DOHH2 (cell line): ENCODE results near the gene RARB.

ENCODE experiments used
- H3F3A ChIP-seq: fragments of 200-600 bp; sonication (generic), shearing (Covaris generic); 2 replicates; pipeline ENCODE4 v1.6.0; 2016; ENCODE audit warnings: antibody characterized with exemption, mild to moderate bottlenecking; ENCODE audit not compliant: control insufficient read depth, insufficient read depth
- H3K27ac ChIP-seq: fragments of 200-600 bp; sonication (generic); 2 replicates; pipeline ENCODE4 v1.5.1; 2014; ENCODE audit warnings: low read depth, mild to moderate bottlenecking, low read length, moderate library complexity
- H3K27me3 ChIP-seq: fragments of 200-600 bp; sonication (generic); 2 replicates; pipeline ENCODE4 v1.6.1; 2014; ENCODE audit warnings: mild to moderate bottlenecking, low read length, mixed read lengths; ENCODE audit not compliant: control insufficient read depth
- H3K36me3 ChIP-seq: fragments of 200-600 bp; sonication (generic); 2 replicates; pipeline ENCODE4 v1.6.1; 2014; ENCODE audit warnings: mild to moderate bottlenecking, low read length, moderate library complexity, mixed read lengths; ENCODE audit not compliant: control insufficient read depth
- H3K4me1 ChIP-seq: fragments of 200-600 bp; sonication (generic); 2 replicates; pipeline ENCODE4 v1.6.1; 2014; ENCODE audit warnings: mild to moderate bottlenecking, low read length, mixed read lengths; ENCODE audit not compliant: control insufficient read depth
- H3K4me2 ChIP-seq: fragments of 200-600 bp; sonication (generic); 2 replicates; pipeline ENCODE4 v1.6.0; 2014; ENCODE audit warnings: mild to moderate bottlenecking, low read length, moderate library complexity
- H3K4me3 ChIP-seq: fragments of 200-600 bp; sonication (generic); 2 replicates; pipeline ENCODE4 v1.5.1; 2014; ENCODE audit warnings: mild to moderate bottlenecking, low read length, mixed read lengths
- H3K79me2 ChIP-seq: fragments of 200-600 bp; sonication (generic); 2 replicates; pipeline ENCODE4 v1.6.1; 2014; ENCODE audit warnings: mild to moderate bottlenecking, low read length, mixed read lengths; ENCODE audit not compliant: control insufficient read depth
- H3K9me2 ChIP-seq: fragments of 200-600 bp; sonication (generic); replicated peaks from 2 replicates; pipeline ENCODE4 v1.6.1; 2014; ENCODE audit warnings: mild to moderate bottlenecking, low read length, mixed read lengths; ENCODE audit not compliant: control insufficient read depth
- H3K9me3 ChIP-seq: fragments of 200-600 bp; sonication (generic); 2 replicates; pipeline ENCODE4 v1.6.1; 2014; ENCODE audit warnings: antibody characterized with exemption, low read length, mixed read lengths; ENCODE audit not compliant: control insufficient read depth, insufficient read depth
- H4K20me1 ChIP-seq: fragments of 200-600 bp; sonication (generic); 2 replicates; pipeline ENCODE4 v1.6.0; 2014; ENCODE audit warnings: low read depth, mild to moderate bottlenecking, antibody characterized with exemption, low read length, moderate library complexity; ENCODE audit not compliant: control insufficient read depth, insufficient read depth
- CTCF ChIP-seq: fragments of 200-600 bp; sonication (generic); IDR thresholded peaks from one replicate; pipeline ENCODE4 v1.5.1; 2014; ENCODE audit warnings: antibody characterized with exemption, mild to moderate bottlenecking, low read depth, low read length; ENCODE audit not compliant: poor library complexity, severe bottlenecking
- EZH2phosphoT487 ChIP-seq: fragments of 200-600 bp; sonication (generic); IDR thresholded peaks from 2 replicates; pipeline ENCODE4 v1.6.1; 2017; ENCODE audit warnings: borderline replicate concordance, mild to moderate bottlenecking, antibody characterized with exemption, low read length, moderate library complexity, mixed read lengths

The RARB gene

GRCh38 chr3:25430935-25431770 is 3.1 kb downstream of the RARB start:
- Histone ChIP-seq H3K27me3 (no peaks in the 10 kb centered on the region; the same call in 1 of the 2 replicates), H3F3A (no peaks in the 10 kb centered on the region), H3K4me3 (no peak overlapping the region), H3K27ac (no peak overlapping the region), H4K20me1 (no peaks in the 10 kb centered on the region), H3K79me2 (no peaks in the 10 kb centered on the region), H3K9me2 (no peaks in the 10 kb centered on the region), H3K9me3 (no peaks in the 10 kb centered on the region), H3K4me1 (no peaks in the 10 kb centered on the region), H3K4me2 (no peak overlapping the region), H3K36me3 (no peaks in the 10 kb centered on the region)
- TF ChIP-seq EZH2phosphoT487 (no peak), CTCF (no peak)

DNA sequence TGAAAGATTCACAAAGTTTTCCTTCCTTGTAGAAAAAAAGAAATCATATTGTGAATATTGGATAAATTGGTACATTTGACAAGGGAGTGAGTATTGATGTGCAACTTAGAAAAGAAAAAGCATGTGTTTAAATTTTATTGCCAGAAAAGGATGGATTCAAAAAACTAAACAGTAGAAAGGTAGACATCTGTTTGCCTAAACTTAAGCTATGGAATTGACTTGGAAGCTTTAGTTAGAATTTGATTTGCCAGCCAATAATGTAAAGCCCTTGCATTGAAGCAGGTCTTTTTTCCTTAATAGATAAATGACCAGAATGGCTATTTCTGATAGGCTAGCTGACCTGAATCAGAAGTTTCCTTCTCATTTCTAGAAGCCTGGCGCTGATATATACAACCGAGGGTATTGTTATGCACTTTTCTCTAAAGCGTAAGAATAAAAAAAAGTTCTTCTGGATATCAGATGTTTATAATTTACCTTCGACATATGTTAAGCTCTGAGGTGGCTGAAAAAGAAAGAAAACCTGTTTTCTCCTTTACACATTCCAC is 4.2 kb downstream of the RARB start:
- H3K9me3 ChIP-seq, result no peaks in the 10 kb centered on the region
- no peaks in the 10 kb centered on the region for H3F3A ChIP-seq
- no peaks in the 10 kb centered on the region; the same call in 1 of the 2 replicates for H3K27me3 ChIP-seq
- H3K4me3 ChIP-seq, result no peak overlapping the region
- no peaks in the 10 kb centered on the region for H3K9me2 ChIP-seq
- TF ChIP-seq EZH2phosphoT487, result no peak
- TF ChIP-seq CTCF, result no peak
- H3K36me3 ChIP-seq, result no peaks in the 10 kb centered on the region
- H3K79me2 ChIP-seq, result no peaks in the 10 kb centered on the region
- no peak overlapping the region for H3K27ac ChIP-seq
- no peaks in the 10 kb centered on the region for H3K4me1 ChIP-seq
- no peaks in the 10 kb centered on the region for H4K20me1 ChIP-seq
- H3K4me2 ChIP-seq, result no peak overlapping the region

DNA sequence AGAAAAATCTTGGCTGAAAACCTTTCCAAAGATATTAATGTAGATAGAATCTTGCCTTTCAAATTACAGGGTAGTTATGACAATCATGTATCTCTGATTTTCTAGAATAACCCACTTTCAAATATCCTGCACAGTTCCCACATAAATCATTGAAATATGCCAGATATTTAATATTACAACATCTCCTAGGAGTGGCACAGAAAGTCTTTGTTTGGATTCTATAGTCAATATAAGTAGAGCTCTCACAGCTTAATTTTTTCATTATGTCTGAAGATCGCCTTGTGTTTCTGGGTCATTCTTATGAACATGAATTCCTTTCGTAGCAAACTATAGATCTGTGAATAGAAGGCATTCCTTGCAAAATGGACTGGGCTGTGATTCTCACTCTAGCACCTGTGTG is 5.0 kb downstream of the RARB start:
- Histone ChIP-seq H3K9me3 (no peaks in the 10 kb centered on the region), H3K27ac (no peak overlapping the region), H3K36me3 (no peaks in the 10 kb centered on the region), H3K9me2 (no peaks in the 10 kb centered on the region), H4K20me1 (no peaks in the 10 kb centered on the region), H3K4me2 (no peak overlapping the region), H3K27me3 (no peaks in the 10 kb centered on the region; the same call in 1 of the 2 replicates), H3F3A (no peaks in the 10 kb centered on the region), H3K4me1 (no peaks in the 10 kb centered on the region), H3K79me2 (no peaks in the 10 kb centered on the region), H3K4me3 (no peak overlapping the region)
- no peak for TF ChIP-seq EZH2phosphoT487
- no peak for TF ChIP-seq CTCF
